Forelimb muscle (tissue), 1 donor: ENCODE measurements around the gene FOXP4. TPM values are rescaled to one million over a fixed set of nuclear protein-coding genes. Genes with fewer than 3 reads are reported as not detected.

ENCODE experiments used
- DNase-seq: peaks from one replicate; pipeline ENCODE4 v3.0.0-alpha.2; 2013; ENCODE audit warnings: low read depth
- polyA plus RNA-seq: library from polyadenylated mRNA; unstranded; fragments of 120-200 nt; gene quantifications from one replicate; pipeline ENCODE4 v1.2.1, GENCODE V29; 2013; ENCODE audit not compliant: insufficient read length

The FOXP4 gene
- polyA plus RNA-seq, 1 donor = 15.1 TPM

GRCh38 chr6:41583565-41583964 is 37.4 kb downstream of the FOXP4 start:
- no peak for DNase-seq

- no peak for DNase-seq
These were observed 38.0 kb downstream of the FOXP4 start for GRCh38 chr6:41584205-41584604.

- no peak for DNase-seq
These were observed 38.6 kb downstream of the FOXP4 start for GRCh38 chr6:41584668-41585205.

- DNase-seq = no peak
These were observed 39.4 kb downstream of the FOXP4 start for GRCh38 chr6:41585605-41586004.

- no peak for DNase-seq
These were observed 40.2 kb downstream of the FOXP4 start for GRCh38 chr6:41586252-41587007.

GRCh38 chr6:41587131-41587879 is 41.1 kb downstream of the FOXP4 start:
- DNase-seq = no peak

- no peak for DNase-seq
These were observed 41.9 kb downstream of the FOXP4 start for GRCh38 chr6:41588111-41588510.

GRCh38 chr6:41589223-41589622 is 43.0 kb downstream of the FOXP4 start:
- DNase-seq = no peak

- no peak for DNase-seq
These were observed 43.7 kb downstream of the FOXP4 start for GRCh38 chr6:41589636-41590622.

- DNase-seq = no peak
These were observed 44.9 kb downstream of the FOXP4 start for GRCh38 chr6:41591122-41591521.

- DNase-seq = peak; percentile 19
These were observed 45.8 kb downstream of the FOXP4 start for GRCh38 chr6:41591859-41592502.

- no peak for DNase-seq
These were observed 47.2 kb downstream of the FOXP4 start for GRCh38 chr6:41593406-41593805.

- DNase-seq = no peak
These were observed 47.7 kb downstream of the FOXP4 start for GRCh38 chr6:41593839-41594238.

- DNase-seq = no peak
These were observed 48.1 kb downstream of the FOXP4 start for GRCh38 chr6:41594326-41594725.

GRCh38 chr6:41594766-41595165 is 48.6 kb downstream of the FOXP4 start:
- no peak for DNase-seq

- no peak for DNase-seq
These were observed 49.0 kb downstream of the FOXP4 start for GRCh38 chr6:41595166-41595565.

GRCh38 chr6:41596096-41596685 is 50.0 kb downstream of the FOXP4 start:
- DNase-seq = no peak

- no peak for DNase-seq
These were observed 50.6 kb downstream of the FOXP4 start for GRCh38 chr6:41596807-41597206.

- no peak for DNase-seq
These were observed 51.2 kb downstream of the FOXP4 start for GRCh38 chr6:41597246-41598000.

GRCh38 chr6:41598670-41599014 is 52.5 kb downstream of the FOXP4 start:
- DNase-seq = no peak
